NCI-H2107 treated with DMSO at 0.1 percent for 48 hours (cell line): ENCODE results near the gene KDM4C.
"Not testable (repeated sequence)": the region's sequence is repeated elsewhere in the genome, so short reads cannot be mapped to it uniquely, and the experiment has no call there.

ENCODE experiments used
- DNase-seq: peaks from one replicate; lab custom pipeline; 2025; ENCODE audit not compliant: unreplicated experiment; lab: John Stamatoyannopoulos, UW

The KDM4C gene

DNA sequence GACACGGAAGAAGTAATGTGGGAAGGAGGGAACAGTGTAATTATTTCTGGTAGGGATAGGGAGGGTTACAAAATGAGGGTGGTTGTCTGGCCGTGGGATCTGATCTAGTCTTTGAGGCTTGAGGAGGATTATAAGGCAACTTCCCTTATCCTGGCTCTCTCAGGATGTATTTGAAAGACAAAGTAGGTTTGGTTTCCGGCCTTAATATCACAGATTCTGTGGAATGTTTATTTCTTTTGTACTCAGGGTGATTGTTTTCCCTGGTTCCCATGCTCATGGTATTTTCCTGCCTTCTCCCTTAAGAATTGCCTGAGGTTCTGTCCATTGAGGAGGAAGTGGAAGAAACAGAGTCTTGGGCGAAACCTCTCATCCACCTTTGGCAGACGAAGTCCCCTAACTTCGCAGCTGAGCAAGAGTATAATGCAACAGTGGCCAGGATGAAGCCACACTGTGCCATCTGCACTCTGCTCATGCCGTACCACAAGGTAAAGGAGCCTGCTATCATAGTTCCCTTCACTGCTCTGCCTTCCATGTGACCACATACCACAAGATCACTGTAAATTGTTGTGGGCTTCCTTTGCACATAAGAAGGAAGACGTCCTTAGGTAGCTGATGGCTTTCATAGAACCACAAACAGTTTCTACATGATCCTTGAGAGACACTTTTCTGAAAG lies 253.8 kb downstream of the KDM4C start:
- no peak for DNase-seq

DNA sequence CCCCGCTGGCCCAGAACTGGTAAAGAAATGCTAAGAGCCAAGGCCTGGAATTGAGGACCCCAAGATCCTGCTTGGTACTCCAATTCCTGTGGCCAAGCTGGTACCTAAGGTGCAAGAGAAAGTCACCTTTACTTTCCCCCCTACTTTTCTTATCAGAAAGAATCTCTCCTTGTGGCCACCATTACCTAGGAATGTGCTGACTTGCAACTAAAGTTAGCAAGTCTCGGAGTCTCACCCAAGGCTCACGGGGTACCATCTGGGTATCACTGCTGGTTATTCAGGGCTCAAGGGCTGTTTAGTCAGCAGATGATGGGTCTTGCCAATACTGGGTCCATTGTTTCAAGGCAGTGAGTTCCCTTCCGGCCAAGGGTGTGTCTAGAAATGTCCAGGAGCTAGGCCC lies 270.2 kb downstream of the KDM4C start:
- DNase-seq = no peak

DNA sequence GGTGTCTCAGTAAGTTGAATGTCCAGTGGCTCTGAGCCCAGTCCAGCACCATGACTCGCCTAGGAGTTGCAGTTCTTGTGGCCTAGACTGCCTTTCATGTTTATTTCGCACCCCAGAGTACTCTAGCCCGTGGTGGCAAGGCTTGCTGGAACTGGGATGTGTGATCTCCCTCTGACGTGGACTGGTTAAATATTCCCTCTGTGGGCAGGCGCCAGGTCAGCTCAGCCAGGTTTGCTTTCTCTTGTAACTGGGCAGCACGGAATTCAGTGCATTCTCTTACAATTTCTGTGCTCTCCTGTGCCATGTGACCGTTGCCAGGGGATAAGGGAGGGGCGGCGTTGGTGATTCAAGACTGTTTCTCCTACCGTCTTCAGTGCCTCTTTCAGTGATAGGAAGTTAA lies 270.8 kb downstream of the KDM4C start:
- no peak for DNase-seq

DNA sequence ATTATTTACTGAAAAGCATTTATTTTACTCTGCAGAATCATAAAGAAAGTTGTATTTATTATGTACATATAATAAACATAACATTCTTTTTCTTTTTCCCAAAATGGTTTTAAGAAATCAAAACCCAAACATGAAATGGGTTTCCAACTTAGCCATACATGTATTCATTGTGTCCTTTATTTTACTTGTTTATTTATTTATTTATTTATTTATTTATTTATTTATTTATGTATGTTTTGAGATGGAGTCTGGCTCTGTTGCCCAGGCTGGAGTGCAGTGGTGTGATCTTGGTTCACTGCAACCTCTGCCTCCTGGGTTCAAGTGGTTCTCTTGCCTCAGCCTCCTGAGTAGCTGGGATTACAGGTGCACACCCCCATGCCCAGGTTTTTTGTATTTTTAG lies 273.2 kb downstream of the KDM4C start:
- not testable (repeated sequence) for DNase-seq

DNA sequence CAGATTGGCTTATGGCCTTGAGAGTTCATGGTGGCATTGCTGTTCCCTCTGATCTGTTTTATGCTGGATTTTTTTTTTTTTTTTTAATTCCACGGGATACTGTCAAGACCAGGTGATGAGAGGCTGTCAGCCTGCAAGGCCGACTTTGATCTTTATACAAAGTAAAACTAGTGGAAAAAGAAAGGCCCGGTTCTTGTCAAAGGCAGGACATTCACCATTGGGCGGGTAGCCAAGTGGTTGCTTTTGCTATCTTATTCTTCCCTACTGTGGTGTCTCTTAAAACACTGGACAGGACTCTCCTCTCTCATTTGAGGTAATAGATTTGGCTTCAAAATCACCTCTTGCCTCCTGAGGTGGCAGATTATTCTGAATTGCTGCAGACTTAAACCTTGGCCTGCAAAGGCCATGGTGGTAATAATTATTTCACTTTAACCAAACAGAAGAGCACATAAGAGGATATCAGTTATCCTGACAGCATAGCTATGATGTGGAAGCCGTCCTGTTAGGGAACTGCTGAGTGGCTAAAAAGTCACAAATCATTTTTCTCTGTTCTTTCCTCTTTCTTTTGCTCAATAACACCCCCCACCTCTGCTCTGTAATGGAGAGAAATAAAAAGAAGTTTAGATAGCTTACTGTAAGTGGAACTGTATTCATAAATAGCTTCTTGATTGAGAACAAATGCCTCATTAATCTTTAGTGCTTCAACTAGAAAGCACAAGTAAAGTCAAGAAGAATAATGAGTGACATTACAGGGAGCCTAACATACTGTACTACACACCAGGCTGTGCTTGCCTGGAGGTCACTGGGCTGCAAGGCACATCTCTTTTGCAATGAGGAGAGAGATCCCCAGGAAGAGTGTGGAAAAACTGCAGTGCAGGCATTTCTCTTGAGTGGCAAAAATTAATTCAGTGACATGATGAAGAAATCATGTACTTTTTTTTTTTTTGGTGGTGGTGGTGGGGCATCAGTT lies 275.6 kb downstream of the KDM4C start:
- DNase-seq = no peak

DNA sequence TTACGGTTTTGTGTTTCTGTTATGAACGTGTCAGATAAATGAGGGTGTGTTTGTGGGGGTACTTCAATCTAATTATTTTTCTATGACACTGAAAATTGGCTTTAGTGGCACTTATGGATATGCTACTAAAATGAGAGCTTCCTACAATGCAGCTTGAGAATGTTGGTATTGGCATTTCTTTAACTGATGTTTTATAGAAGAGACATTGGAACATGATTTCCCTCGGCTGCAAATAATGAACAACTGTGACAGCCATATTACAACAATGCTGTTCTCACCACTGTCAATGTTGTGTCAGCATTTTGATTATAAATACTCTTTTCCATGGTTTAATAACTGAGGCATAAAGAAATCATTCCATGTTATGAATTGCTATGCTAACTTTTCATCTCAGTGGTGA lies 279.4 kb downstream of the KDM4C start:
- DNase-seq = no peak

DNA sequence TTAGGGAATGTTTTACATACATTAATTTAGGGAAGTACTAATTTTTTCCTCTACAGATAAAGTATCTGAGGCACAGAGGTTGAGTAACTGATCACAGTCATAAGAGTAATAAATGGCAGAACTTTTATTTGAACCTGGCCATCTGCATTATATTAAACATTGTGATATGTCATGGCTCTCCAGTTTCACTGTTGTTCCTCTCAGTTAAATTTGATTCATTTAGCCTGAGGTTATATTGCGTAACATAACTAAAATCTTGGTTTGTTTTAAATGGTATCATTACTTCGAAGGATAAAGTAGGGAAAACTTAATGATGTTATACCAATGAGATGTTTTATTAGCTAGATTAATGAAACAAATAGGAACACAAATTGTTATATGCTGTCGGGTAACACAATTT lies 284.4 kb downstream of the KDM4C start:
- no peak for DNase-seq

DNA sequence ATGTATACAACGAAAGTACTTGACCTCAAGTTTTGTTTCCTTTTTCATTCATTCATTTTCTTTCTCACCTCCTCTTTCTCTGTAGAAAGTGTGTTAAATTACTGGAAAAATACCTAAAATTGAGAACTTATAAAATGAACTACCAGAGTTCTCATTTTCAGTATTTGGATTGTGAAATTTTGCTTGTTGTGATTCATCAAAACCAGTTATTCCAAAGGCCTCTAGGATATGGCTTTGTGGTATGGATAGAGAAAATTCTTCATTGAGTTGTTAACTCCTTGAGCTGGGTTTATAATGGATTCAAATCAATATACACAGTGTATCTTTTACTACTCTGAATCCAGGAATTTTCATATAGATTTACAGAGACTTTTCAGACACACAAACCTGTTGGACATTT lies 287.6 kb downstream of the KDM4C start:
- DNase-seq = no peak

DNA sequence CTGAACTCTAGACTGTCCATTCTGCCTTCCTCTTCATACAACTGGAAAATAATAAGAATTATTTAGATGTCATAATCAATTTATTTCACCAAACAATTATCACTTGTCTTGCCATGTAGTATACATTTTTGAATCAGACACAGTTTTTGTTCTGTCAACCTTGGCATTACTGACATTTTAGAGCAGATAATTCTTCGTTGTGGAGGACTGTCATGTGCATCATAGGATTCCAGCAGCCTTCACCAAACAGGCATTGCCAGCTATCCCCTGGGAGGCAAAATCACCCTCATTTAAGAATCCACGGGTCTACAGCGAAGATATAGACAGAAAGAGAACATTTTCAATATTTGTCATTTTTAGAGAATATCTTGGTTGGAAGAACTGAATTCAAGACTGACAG lies 293.9 kb downstream of the KDM4C start:
- DNase-seq = no peak

DNA sequence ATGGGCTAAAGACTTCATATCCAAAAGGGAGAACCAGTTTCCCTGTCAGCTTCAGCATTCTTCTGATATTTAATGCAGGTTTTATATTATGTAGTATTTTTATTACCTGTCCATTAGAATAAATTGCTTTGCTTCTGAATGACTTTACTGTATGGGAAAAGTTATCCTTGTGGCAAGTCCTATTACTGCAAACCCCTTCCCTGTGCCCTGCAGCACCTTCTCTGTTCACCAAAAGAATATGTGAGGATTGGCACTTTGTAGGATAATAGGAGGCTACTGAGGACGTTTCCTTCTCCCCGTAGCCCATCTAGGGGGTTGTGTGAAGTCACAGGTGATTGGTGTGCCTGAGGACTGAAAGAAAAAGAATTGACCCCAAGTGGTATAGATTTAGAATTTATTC lies 296.1 kb downstream of the KDM4C start:
- DNase-seq = no peak

DNA sequence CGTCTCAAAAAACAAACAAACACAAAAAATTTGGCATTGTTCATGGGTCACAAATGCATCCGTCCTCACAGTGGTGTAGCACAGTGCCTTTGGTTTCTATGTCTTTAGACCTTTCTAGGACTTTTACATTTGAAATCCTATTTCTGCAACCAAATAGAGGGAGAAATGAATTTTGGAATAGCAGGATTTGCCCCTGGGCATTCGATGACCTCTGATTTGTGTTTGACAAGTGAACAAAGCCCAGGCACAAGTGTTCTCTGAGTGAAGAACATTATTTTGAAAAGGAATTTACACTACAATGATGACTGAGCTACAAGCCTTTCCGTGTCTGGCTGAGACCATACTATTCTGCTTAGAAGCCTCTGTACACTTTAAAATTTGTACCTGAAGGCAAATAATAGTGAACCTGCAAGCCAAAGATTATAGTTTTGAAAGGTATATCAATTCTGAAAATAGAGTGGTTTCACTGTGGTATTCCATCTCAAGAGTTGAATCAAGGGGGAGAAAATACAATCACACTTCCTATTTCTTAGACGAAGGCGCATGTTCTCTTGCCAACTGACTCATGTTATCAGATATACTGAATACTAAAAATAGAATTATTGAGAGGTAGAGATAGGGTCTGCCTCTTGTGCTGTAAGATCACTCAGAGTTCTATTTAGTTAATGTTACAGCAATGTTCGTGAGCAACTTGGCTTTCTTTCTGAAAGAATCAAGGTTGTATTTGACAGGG lies 297.6 kb downstream of the KDM4C start:
- DNase-seq = no peak

DNA sequence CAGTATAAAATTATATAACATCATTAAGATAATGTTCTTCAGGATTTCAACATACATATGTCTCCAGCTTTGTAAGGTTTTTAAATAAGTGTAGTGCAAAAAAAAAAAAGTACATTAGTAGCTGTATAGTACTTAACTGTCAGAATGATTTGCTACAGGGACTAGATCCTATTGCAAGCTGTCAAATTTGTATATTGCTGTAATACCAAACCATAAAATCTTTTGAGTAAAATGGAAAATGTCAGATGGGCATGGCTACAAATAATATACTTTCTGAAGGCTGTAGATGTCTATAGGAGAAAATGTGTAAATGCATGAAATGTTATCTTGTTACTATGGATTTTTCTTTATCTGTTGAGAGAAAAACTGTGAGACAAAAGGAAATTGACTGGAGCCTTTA lies 298.5 kb downstream of the KDM4C start:
- no peak for DNase-seq

DNA sequence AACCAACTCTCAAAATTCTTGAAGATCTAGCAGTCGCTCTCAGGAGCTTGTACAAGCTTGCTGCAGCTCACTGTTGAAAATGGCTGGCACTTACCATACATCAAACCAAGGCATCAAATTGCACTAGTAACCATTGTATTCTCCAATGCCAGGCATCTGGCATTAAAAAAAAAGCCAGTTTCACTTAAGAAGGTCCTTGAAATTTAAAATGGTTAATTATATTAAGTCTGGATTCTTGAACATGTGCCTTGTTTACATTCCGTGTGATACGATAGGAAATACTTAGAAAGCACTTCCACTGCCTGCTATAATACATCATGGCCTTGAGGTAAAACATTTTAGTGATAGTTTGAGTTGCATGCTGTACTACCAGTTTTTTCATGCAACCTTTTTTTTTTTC lies 300.7 kb downstream of the KDM4C start:
- DNase-seq = peak; percentile 56

DNA sequence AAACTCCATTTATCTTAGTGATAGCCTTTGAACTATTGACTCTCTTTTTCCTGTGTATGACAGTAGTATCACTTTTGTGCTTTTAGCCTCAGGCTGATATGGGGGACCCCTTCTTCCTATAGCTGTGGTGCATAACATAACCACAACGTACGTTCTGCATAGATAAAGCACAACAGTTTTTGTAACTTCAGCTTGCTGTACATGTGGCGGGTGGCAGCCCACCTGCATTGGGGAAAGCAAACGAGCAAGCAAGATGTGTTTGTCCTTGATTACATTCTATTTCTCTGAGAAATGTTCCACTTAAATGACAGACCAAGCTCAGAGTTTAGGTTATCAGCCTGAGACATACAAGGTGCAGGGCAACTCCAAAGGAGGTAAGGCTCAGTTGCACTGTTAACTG lies 309.4 kb downstream of the KDM4C start:
- DNase-seq = no peak

DNA sequence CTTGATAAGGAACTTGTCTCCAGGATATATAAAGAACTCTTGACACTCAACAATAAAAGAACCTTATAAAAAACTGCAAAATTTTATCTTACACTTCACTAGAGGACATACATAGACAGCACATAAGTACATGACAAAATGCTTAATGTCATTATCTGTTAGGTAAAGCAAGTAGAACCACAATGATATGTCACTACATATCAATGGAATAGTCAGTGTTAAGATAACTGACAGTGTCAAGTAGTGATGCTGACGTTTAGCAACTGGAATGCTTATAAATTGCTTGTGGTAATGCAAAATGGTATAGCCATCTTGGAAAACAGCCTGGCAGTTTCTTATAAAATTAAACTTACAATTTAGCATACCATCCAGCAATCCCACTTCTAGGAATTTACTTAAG lies 314.1 kb downstream of the KDM4C start:
- DNase-seq = no peak

DNA sequence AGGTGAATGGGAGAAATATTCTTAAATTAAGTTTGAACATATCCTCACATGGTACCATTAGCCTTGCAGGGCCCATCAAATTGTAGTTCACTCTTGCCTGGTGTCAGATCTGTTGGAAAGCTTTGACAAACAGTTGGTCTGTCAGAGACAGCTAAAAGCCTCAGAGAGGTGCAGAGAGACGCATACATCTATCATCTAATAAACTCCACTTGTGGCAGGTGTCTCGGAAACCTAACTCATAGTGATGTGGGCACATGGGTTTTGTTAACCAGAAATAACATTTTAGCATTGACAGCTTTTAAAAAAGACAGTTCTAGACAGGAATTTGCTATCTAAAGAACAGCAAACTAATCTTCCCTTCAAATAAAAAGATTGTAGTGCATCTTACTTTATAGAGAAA lies 315.9 kb downstream of the KDM4C start:
- no peak for DNase-seq

DNA sequence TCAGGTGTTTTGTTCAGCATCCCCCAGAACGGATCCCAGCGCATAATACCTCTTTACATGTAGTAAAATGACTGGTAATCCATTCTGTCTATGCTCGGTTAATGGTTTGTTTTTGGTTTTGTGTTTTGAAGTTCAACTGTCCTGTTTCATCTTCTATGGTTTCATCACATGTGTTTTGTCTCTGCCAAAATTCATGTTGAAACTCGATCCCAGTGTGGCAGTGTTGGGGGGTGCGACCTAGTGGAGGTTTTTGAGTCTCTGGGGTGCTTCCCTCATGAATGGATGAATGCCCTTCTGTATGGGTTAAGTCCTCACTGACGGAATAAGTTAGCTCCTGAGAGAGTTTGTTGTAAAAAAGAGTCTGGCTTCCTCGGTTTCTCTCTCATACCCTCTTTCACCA lies 317.4 kb downstream of the KDM4C start:
- no peak for DNase-seq

DNA sequence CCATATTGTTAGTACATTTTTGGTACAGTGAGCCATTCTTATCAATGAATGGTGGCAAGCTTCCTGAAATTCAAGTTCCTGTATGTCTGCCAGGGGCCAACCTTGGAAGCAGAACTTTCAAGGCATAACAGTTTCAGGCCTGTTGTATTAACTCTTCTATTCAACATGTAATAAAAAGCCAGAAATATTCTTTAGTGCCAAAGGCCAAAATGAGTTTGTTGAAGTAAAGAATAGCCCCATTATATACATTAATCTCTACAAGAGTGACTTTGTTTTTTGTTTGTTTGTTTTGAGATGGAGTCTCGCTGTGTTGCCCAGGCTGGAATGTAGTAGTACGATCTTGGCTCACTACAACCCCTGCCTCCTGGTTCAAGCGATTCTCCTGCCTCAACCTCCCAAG lies 321.3 kb downstream of the KDM4C start:
- no peak for DNase-seq

DNA sequence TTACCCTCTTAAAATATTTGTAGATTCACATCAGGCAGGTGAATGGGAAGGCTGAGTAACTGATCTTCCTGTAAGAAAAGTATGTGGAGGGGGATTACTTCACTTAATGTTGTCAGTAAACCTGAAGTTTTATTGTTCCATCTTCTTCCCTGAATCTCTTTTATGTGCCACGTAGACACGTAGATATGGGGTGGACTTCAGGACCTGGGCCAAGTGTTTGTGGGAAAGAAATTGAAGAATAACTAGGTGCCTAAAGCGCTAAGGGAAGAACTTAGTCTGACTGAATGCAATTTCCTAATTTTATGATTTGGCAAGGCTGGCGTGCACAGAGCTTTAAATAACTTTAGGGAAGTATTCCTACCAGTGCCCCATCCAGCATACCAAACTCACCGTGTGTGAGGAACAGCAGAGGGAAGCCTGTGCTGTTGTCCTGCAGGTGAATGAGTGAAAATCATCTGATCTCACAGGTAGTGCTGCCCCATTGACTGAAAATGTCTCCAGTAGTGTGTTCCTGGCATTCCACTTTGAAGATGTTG lies 323.4 kb downstream of the KDM4C start:
- no peak for DNase-seq

DNA sequence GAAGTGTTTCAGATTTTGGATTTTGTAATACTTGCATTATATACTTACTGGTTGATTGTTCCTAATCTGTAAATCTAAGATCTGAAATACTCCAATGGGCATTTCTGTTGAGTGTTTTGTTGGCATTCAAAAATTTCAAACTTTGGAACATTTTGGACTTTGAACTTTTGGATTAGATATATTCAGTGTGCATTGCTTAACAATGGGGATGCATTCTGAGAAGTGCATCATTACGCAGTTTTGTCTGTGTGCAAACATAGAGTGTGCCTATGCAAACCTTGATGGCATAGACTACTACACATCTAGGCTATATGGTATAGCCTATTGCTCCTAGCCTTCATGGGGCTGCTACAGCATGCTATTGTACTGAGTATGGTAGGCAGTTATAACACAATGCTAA lies 325.4 kb downstream of the KDM4C start:
- DNase-seq = no peak

DNA sequence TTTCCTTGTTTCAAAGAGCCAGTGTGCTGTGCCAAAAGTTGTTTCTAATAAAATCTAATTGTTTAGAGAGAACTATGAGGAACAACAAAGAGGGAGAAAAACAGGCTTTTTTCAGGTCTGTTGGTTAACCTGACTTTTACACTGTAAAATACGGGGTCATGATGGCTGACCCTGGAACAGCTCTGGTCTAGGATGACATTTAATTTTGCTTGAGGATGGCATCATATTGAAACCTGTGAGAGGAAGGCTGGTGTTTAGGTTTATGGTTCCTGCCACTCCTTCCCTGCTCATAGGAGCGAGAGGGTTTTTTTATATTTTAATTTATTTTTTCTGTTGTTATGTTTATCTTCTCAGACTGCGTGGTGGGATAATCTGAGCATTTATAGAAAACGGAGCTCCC lies 327.6 kb downstream of the KDM4C start:
- no peak for DNase-seq

DNA sequence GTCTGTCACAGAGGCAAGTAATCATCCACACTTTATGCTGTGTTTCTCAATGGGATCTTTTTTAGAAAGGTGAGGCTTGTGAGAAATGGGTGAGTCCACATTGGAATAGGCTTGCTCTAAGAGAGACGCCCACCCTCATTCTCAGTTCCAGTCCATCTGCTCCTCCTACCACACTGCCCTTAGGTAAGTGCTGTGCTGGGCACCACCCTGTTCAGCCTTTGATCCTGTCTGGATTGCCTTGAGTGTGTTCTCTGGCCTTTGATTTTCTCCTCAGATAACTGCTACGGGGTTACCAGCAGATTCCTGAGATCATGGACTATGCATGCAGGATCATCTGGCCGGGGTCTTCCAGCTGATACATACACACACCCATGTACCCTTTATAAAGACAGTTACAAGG lies 328.6 kb downstream of the KDM4C start:
- DNase-seq = no peak
